NCI-H187 (cell line): Measurements from ENCODE around the gene PRSS21.

ENCODE experiments used
- DNase-seq, 2 experiments: peaks; one replicate each; lab custom pipeline; 2025; lab: John Stamatoyannopoulos, UW

The PRSS21 gene

GRCh38 chr16:2825906-2826305, 8.9 kb downstream of the PRSS21 start:
- no peak for DNase-seq

- DNase-seq = no peak
These were observed 9.7 kb downstream of the PRSS21 start for GRCh38 chr16:2826591-2827373.

GRCh38 chr16:2827374-2827791, 10.3 kb downstream of the PRSS21 start:
- no peak for DNase-seq

GRCh38 chr16:2827831-2828520, 10.9 kb downstream of the PRSS21 start:
- no peak for DNase-seq

- no peak for DNase-seq
These were observed 11.4 kb downstream of the PRSS21 start for GRCh38 chr16:2828521-2828840.

- no peak for DNase-seq
These were observed 11.9 kb downstream of the PRSS21 start for GRCh38 chr16:2828876-2829430.

GRCh38 chr16:2829501-2830354, 12.7 kb downstream of the PRSS21 start, which contains the start of gene ZG16B:
Gene ZG16B (plus strand): TSS chr16:2830303. CDS start chr16:2830442, 139 bp downstream.
- no peak for DNase-seq

GRCh38 chr16:2830355-2830695, 13.3 kb downstream of the PRSS21 start:
- DNase-seq = no peak

- DNase-seq = no peak
These were observed 14.2 kb downstream of the PRSS21 start for GRCh38 chr16:2831203-2831602.

GRCh38 chr16:2833776-2834175, 16.7 kb downstream of the PRSS21 start:
- DNase-seq = no peak

- DNase-seq = no peak
These were observed 17.9 kb downstream of the PRSS21 start for GRCh38 chr16:2834968-2835367.

- no peak for DNase-seq
These were observed 18.8 kb downstream of the PRSS21 start for GRCh38 chr16:2835638-2836493.

GRCh38 chr16:2836646-2837508, 19.8 kb downstream of the PRSS21 start:
- no peak for DNase-seq

GRCh38 chr16:2838928-2839327, 21.9 kb downstream of the PRSS21 start:
- DNase-seq = peak in 1 of 2 experiments; percentile 18

- DNase-seq = no peak
These were observed 22.8 kb downstream of the PRSS21 start for GRCh38 chr16:2839650-2840450.

GRCh38 chr16:2840914-2841313, 23.9 kb downstream of the PRSS21 start:
- no peak for DNase-seq

GRCh38 chr16:2841606-2842339, 24.7 kb downstream of the PRSS21 start:
- DNase-seq = no peak

GRCh38 chr16:2842340-2843000, 25.4 kb downstream of the PRSS21 start:
- no peak for DNase-seq
